ENCODE measurements around the gene DSTN.

- TF ChIP-seq, protein P1, sequence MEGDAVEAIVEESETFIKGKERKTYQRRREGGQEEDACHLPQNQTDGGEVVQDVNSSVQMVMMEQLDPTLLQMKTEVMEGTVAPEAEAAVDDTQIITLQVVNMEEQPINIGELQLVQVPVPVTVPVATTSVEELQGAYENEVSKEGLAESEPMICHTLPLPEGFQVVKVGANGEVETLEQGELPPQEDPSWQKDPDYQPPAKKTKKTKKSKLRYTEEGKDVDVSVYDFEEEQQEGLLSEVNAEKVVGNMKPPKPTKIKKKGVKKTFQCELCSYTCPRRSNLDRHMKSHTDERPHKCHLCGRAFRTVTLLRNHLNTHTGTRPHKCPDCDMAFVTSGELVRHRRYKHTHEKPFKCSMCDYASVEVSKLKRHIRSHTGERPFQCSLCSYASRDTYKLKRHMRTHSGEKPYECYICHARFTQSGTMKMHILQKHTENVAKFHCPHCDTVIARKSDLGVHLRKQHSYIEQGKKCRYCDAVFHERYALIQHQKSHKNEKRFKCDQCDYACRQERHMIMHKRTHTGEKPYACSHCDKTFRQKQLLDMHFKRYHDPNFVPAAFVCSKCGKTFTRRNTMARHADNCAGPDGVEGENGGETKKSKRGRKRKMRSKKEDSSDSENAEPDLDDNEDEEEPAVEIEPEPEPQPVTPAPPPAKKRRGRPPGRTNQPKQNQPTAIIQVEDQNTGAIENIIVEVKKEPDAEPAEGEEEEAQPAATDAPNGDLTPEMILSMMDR (IDR thresholded peaks at IDR 0.05): no peak
- TF ChIP-seq EZH2 (IDR thresholded peaks at IDR 0.05; ENCODE audit: borderline replicate concordance, insufficient read depth, low read depth, low read length, poor library complexity, severe bottlenecking): no peak
Observed at GRCh38 chr20:17549131-17549530, 20.7 kb upstream of the DSTN start.

Data from B cell (primary cell).